H1 (cell line): ENCODE results near the gene ZBTB43. TPM values are rescaled to one million over a fixed set of nuclear protein-coding genes. Genes with fewer than 3 reads are reported as not detected.

ENCODE experiments used
- CTCF ChIA-PET: fragments of 300-600 bp; sonication (Branson Sonifier 250); formaldehyde crosslinking; loops from one replicate; lab custom pipeline; 2021; ENCODE audit not compliant: partially characterized antibody; lab: Charles Lee
- POLR2A ChIA-PET: fragments of 300-600 bp; sonication (Branson Sonifier 250); formaldehyde crosslinking; loops from one replicate; lab custom pipeline; 2021; ENCODE audit warnings: inconsistent platforms; ENCODE audit not compliant: partially characterized antibody; lab: Charles Lee
- DNase-seq, 2 experiments: peaks; one replicate each; pipeline versions ENCODE4 v3.0.0 to v3.0.0-alpha.2; 2010 to 2022; ENCODE audit warnings: low spot score in 2 of 2, low read depth in 1 of 2, mixed read lengths in 1 of 2
- FAIRE-seq: peaks from 2 replicates; lab custom pipeline; 2011; peaks lifted over from hg19 to GRCh38; lab: Jason Lieb, UNC
- H2AFZ ChIP-seq: 2 replicates; pipeline ENCODE4 v1.8.1; 2012; ENCODE audit warnings: low read length, inconsistent platforms
- H2AK5ac ChIP-seq: 2 replicates; pipeline ENCODE4 v1.6.1; 2013; ENCODE audit warnings: low read depth, low read length
- H2BK120ac ChIP-seq: replicated peaks from 2 replicates; pipeline ENCODE3; 2013; ENCODE audit warnings: low read depth, low read length, inconsistent platforms
- H2BK12ac ChIP-seq: 2 replicates; pipeline ENCODE4 v1.6.1; 2013; ENCODE audit warnings: low read depth, low read length
- H2BK15ac ChIP-seq: 2 replicates; pipeline ENCODE4 v1.6.1; 2013; ENCODE audit warnings: low read length
- H2BK20ac ChIP-seq: 2 replicates; pipeline ENCODE4 v1.6.1; 2013; ENCODE audit warnings: low read length
- H2BK5ac ChIP-seq: 2 replicates; pipeline ENCODE4 v1.6.1; 2013; ENCODE audit warnings: low read depth, low read length
- H3K14ac ChIP-seq: 2 replicates; pipeline ENCODE4 v1.6.1; 2013; ENCODE audit warnings: inconsistent platforms; ENCODE audit not compliant: insufficient read length
- H3K18ac ChIP-seq: 2 replicates; pipeline ENCODE4 v1.6.1; 2013; ENCODE audit warnings: low read length; ENCODE audit errors: extremely low read depth
- H3K23ac ChIP-seq: 2 replicates; pipeline ENCODE4 v1.6.1; 2013; ENCODE audit warnings: inconsistent platforms; ENCODE audit not compliant: insufficient read length
- H3K23me2 ChIP-seq: 2 replicates; pipeline ENCODE4 v1.6.1; 2013; ENCODE audit warnings: low read depth, low read length
- H3K27ac ChIP-seq: 2 replicates; pipeline ENCODE4 v1.6.1; 2011; ENCODE audit warnings: low read depth, low read length, inconsistent platforms
- H3K27me3 ChIP-seq, 4 experiments: replicated peaks in 1 of 4; 1 replicate in 1 of 4; 2 replicates in 3 of 4; pipeline versions ENCODE4 v1.6.1 to v1.8.1; 2011 to 2013; ENCODE audit warnings: low read length in 3 of 4, mild to moderate bottlenecking in 3 of 4, inconsistent platforms in 2 of 4, mixed read lengths in 2 of 4, moderate library complexity in 1 of 4; ENCODE audit not compliant: control insufficient read depth in 3 of 4, insufficient read depth in 3 of 4; ENCODE audit errors: extremely low read depth in 1 of 4
- H3K36me3 ChIP-seq, 4 experiments: 2 replicates each; pipeline versions ENCODE4 v1.6.1 to v1.8.1; 2011 to 2013; ENCODE audit warnings: mild to moderate bottlenecking in 4 of 4, low read length in 3 of 4, moderate library complexity in 2 of 4, control low read depth in 1 of 4, inconsistent platforms in 1 of 4; ENCODE audit not compliant: insufficient read depth in 4 of 4, control insufficient read depth in 2 of 4
- H3K4ac ChIP-seq: replicated peaks from 2 replicates; pipeline ENCODE3; 2013; ENCODE audit warnings: low read length, low read depth, mixed read lengths, inconsistent platforms; ENCODE audit not compliant: insufficient read length
- H3K4me1 ChIP-seq, 4 experiments: replicated peaks in 1 of 4; 1 replicate in 1 of 4; 2 replicates in 3 of 4; pipeline versions ENCODE4 v1.6.1 to v1.8.1; 2011 to 2013; ENCODE audit warnings: low read length in 3 of 4, inconsistent platforms in 2 of 4, mixed read lengths in 1 of 4; ENCODE audit not compliant: insufficient read depth in 4 of 4, control insufficient read depth in 3 of 4
- H3K4me2 ChIP-seq, 2 experiments: 2 replicates each; pipeline versions ENCODE4 v1.6.1 to v1.8.1; 2011 to 2013; ENCODE audit warnings: low read depth in 2 of 2, low read length in 2 of 2, control low read depth in 1 of 2, inconsistent platforms in 1 of 2, mild to moderate bottlenecking in 1 of 2; ENCODE audit not compliant: insufficient read depth in 1 of 2
- H3K4me3 ChIP-seq, 4 experiments: fragments of 200-600, 300-600 bp in 1 of 4; sonication (generic), shearing (Covaris generic), sonication (Bioruptor Twin) in 1 of 4; 2 replicates each; pipeline versions ENCODE4 v1.5.1 to v1.8.1; 2011 to 2016; ENCODE audit warnings: low read length in 4 of 4, low read depth in 3 of 4, control low read depth in 2 of 4, inconsistent platforms in 2 of 4, mild to moderate bottlenecking in 2 of 4, mixed read lengths in 1 of 4, moderate library complexity in 1 of 4; ENCODE audit not compliant: insufficient read depth in 2 of 4; ENCODE audit errors: extremely low read depth in 1 of 4
- H3K56ac ChIP-seq: replicated peaks from 2 replicates; pipeline ENCODE3; 2013; ENCODE audit warnings: low read depth, mild to moderate bottlenecking, mixed read lengths, low read length, inconsistent platforms; ENCODE audit not compliant: insufficient read length
- H3K79me1 ChIP-seq: 2 replicates; pipeline ENCODE4 v1.6.1; 2013; ENCODE audit warnings: low read depth, low read length, control low read depth
- H3K79me2 ChIP-seq, 2 experiments: 2 replicates each; pipeline versions ENCODE4 v1.6.1 to v1.8.1; 2012 to 2013; ENCODE audit warnings: low read length in 2 of 2, mild to moderate bottlenecking in 2 of 2, inconsistent platforms in 1 of 2; ENCODE audit not compliant: insufficient read depth in 2 of 2, control insufficient read depth in 1 of 2
- H3K9ac ChIP-seq, 4 experiments: replicated peaks in 1 of 4; 1 replicate in 1 of 4; 2 replicates in 3 of 4; pipeline versions ENCODE4 v1.6.1 to v1.8.1; 2011 to 2013; ENCODE audit warnings: low read depth in 3 of 4, low read length in 3 of 4, control low read depth in 2 of 4, mild to moderate bottlenecking in 2 of 4, moderate library complexity in 2 of 4, inconsistent platforms in 1 of 4; ENCODE audit errors: extremely low read depth in 1 of 4
- H3K9me3 ChIP-seq, 2 experiments: 2 replicates each; pipeline versions ENCODE4 v1.6.1 to v1.8.1; 2012 to 2013; ENCODE audit warnings: mild to moderate bottlenecking in 2 of 2, moderate library complexity in 2 of 2, control low read depth in 1 of 2, inconsistent platforms in 1 of 2, low read depth in 1 of 2, low read length in 1 of 2, mixed read lengths in 1 of 2; ENCODE audit not compliant: insufficient read depth in 2 of 2
- H4K20me1 ChIP-seq, 2 experiments: replicated peaks in 1 of 2; 2 replicates each; pipeline versions ENCODE3 to v1.8.1; 2011 to 2013; ENCODE audit warnings: inconsistent platforms in 2 of 2, low read length in 2 of 2, mild to moderate bottlenecking in 1 of 2; ENCODE audit not compliant: insufficient read depth in 2 of 2, control insufficient read depth in 1 of 2
- H4K5ac ChIP-seq: 2 replicates; pipeline ENCODE4 v1.6.1; 2013; ENCODE audit warnings: low read length, low read depth, mixed read lengths, inconsistent platforms; ENCODE audit not compliant: insufficient read length
- H4K8ac ChIP-seq: 2 replicates; pipeline ENCODE4 v1.8.0; 2013; ENCODE audit warnings: mild to moderate bottlenecking, moderate library complexity, low read length, inconsistent platforms; ENCODE audit not compliant: insufficient read depth; ENCODE audit errors: extremely low read depth
- H4K91ac ChIP-seq: replicated peaks from 2 replicates; pipeline ENCODE3; 2013; ENCODE audit warnings: low read length, mixed read lengths, inconsistent platforms; ENCODE audit not compliant: insufficient read length
- BACH1 ChIP-seq: IDR thresholded peaks from 2 replicates; pipeline ENCODE4 v1.6.1; 2012; ENCODE audit warnings: low read length, improper control_type of control experiment
- BRCA1 ChIP-seq: IDR thresholded peaks from 2 replicates; pipeline ENCODE4 v1.6.1; 2012; ENCODE audit warnings: low read depth, low read length, improper control_type of control experiment
- CBX5 ChIP-seq: fragments of 300-800, 300-1000 bp; sonication (generic); IDR thresholded peaks from 2 replicates; pipeline ENCODE4 v1.7.1; 2016; ENCODE audit warnings: antibody characterized with exemption, low read length, low read depth
- CBX8 ChIP-seq: fragments of 300-800, 300-1000 bp; sonication (generic); IDR thresholded peaks from 2 replicates; pipeline ENCODE4 v1.7.1; 2016; ENCODE audit warnings: low read depth, low read length, borderline replicate concordance
- HDAC2 ChIP-seq, 2 experiments: fragments of 300-600 bp in 1 of 2; sonication (generic) in 1 of 2; IDR thresholded peaks; 2 replicates each; pipeline ENCODE4 v1.6.1; 2011 to 2012; ENCODE audit warnings: low read depth in 2 of 2, low read length in 2 of 2, mild to moderate bottlenecking in 2 of 2, moderate library complexity in 2 of 2, borderline replicate concordance in 1 of 2, inconsistent platforms in 1 of 2
- POLR2AphosphoS5 ChIP-seq: IDR thresholded peaks from 2 replicates; pipeline ENCODE4 v1.6.1; 2011; ENCODE audit warnings: low read depth, low read length
- SAP30 ChIP-seq: fragments of 300-600 bp; sonication (generic); IDR thresholded peaks from 2 replicates; pipeline ENCODE4 v1.7.1; 2012; ENCODE audit warnings: low read length, moderate library complexity, mild to moderate bottlenecking, inconsistent platforms; ENCODE audit not compliant: insufficient read depth, insufficient replicate concordance
- TAF1 ChIP-seq: IDR thresholded peaks from 2 replicates; pipeline ENCODE4 v1.6.1; 2011; ENCODE audit warnings: mild to moderate bottlenecking, low read depth, low read length
- TBP ChIP-seq: IDR thresholded peaks from 2 replicates; pipeline ENCODE4 v1.6.1; 2011; ENCODE audit warnings: low read depth, low read length, improper control_type of control experiment
- TCF12 ChIP-seq: IDR thresholded peaks from 2 replicates; pipeline ENCODE4 v1.6.1; 2011; ENCODE audit warnings: low read depth, mild to moderate bottlenecking, low read length
- TEAD4 ChIP-seq: IDR thresholded peaks from 2 replicates; pipeline ENCODE4 v1.6.1; 2012; ENCODE audit warnings: low read depth, low read length, inconsistent platforms, mixed read lengths
- YY1 ChIP-seq: IDR thresholded peaks from 2 replicates; pipeline ENCODE4 v1.6.1; 2011; ENCODE audit warnings: low read depth, mild to moderate bottlenecking, low read length
- WGBS, 2 experiments: shearing (Covaris generic) in 1 of 2; methylation state at CpG; one replicate each; pipeline versions ENCODE4 v1.1.6 to v1.1.7; 2013 to 2015; ENCODE audit warnings: low lambda C conversion rate in 2 of 2, mixed read lengths in 2 of 2, inconsistent platforms in 1 of 2, low coverage in 1 of 2, missing lambda C conversion rate in 1 of 2; ENCODE audit not compliant: insufficient replicate concordance in 2 of 2, insufficient coverage in 1 of 2, insufficient read length in 1 of 2; ENCODE audit errors: extremely low coverage in 1 of 2, missing lambda C conversion rate in 1 of 2; 5-methylcytosine and 5-hydroxymethylcytosine counted together
- polyA plus RNA-seq, 7 experiments: library from polyadenylated mRNA; depleted of rRNA in 3 of 7; stranded (reverse) in 5 of 7; unstranded in 2 of 7; fragments of >200 nt in 5 of 7; fragments of 200-250 nt in 2 of 7; gene quantifications; 1 replicate in 5 of 7; 2 replicates in 1 of 7; 4 replicates in 1 of 7; pipeline versions ENCODE4 v1.2.1 to v1.2.3, GENCODE V29; 2011 to 2013; ENCODE audit warnings: missing spikeins in 2 of 7, mixed read lengths in 2 of 7
- total RNA-seq: library from RNA; stranded (reverse); fragmentation: NEBNext Ultra II Directional; extraction: Animal tissue kit (Norgen Biotek cat#: 25700); gene quantifications from 2 replicates; pipeline ENCODE4 v1.2.1, GENCODE V29; 2021

The ZBTB43 gene
- total and polyA plus RNA-seq, 2 of the 8 experiments (the other 6 are each of a cell fraction or from before 2014, with no cell fraction given), result 4.1 to 16.7 TPM

- CTCF ChIA-PET, result interaction anchor here (1.1 to 1.2 kb wide), 2 partner anchors 26 to 70 kb away, joined by 3 to 4 read pairs; no protein-coding TSS in a partner anchor
- no peak overlapping the region for H2AFZ ChIP-seq
- no peak for FAIRE-seq
These were observed 57.4 kb downstream of the ZBTB43 start for GRCh38 chr9:126862104-126862761.

More at GRCh38 chr9:126862104-126862761, 57.4 kb downstream of the ZBTB43 start:
- WGBS, 2 experiments, result 59% methylated on average over 11 of the region's 11 CpGs; no CpG with 5 or more reads in 1 of the 2 experiments
- H3K9ac ChIP-seq, result no peak overlapping the region
- no peak overlapping the region for H4K5ac ChIP-seq
- H4K8ac ChIP-seq, result no peak overlapping the region
- H3K79me1 ChIP-seq, result peaks cover 12% of the 10 kb centered on the region
- H2BK15ac ChIP-seq, result no peak overlapping the region
- POLR2A ChIA-PET, result interaction anchor here (1.1 to 1.2 kb wide), 2 partner anchors 16 to 24 kb away, joined by 3 read pairs; no protein-coding TSS in a partner anchor
- no peak for DNase-seq
- H2AK5ac ChIP-seq, result no peak overlapping the region
- peaks cover 5 to 17% (median 7%) of the 10 kb centered on the region in 4 experiments; a peak in 6 of 7 replicates for H3K4me1 ChIP-seq
- no peak overlapping the region for H2BK120ac ChIP-seq
- H2BK5ac ChIP-seq, result no peak overlapping the region
- H3K4ac ChIP-seq, result no peak overlapping the region
- H3K27me3 ChIP-seq, result no peaks in the 10 kb centered on the region; a peak in 2 of 7 replicates
- H4K91ac ChIP-seq, result no peak overlapping the region
- H3K56ac ChIP-seq, result no peak overlapping the region
- H3K9me3 ChIP-seq, result no peaks in the 10 kb centered on the region
- no peak for TF ChIP-seq BRCA1
- TF ChIP-seq TCF12, result no peak
- TF ChIP-seq TBP, result no peak
- TF ChIP-seq TEAD4, result no peak
- TF ChIP-seq POLR2AphosphoS5, result no peak
- TF ChIP-seq YY1, result no peak
- no peak for TF ChIP-seq CBX8
- no peak for TF ChIP-seq HDAC2 (IDR thresholded peaks at IDR 0.05; ENCODE audit: borderline replicate concordance in 1 of 2, low read depth in 2 of 2, low read length in 2 of 2)
- no peak for TF ChIP-seq TAF1
- TF ChIP-seq BACH1, result no peak
- TF ChIP-seq SAP30, result no peak
- TF ChIP-seq CBX5, result no peak
- H3K23me2 ChIP-seq, result peaks cover 4% of the 10 kb centered on the region; the same call in 1 of the 2 replicates
- peak overlapping the region; percentile 24; the same call in 1 of the 2 replicates for H3K18ac ChIP-seq
- H3K4me2 ChIP-seq, result peak overlapping the region; percentile 85 to 92
- peak overlapping the region in 2 of 4 experiments; percentile 48 to 85; a peak in 3 of 8 replicates for H3K4me3 ChIP-seq
- H2BK20ac ChIP-seq, result no peak overlapping the region
- H3K23ac ChIP-seq, result no peak overlapping the region
- no peak overlapping the region for H3K27ac ChIP-seq
- H2BK12ac ChIP-seq, result no peak overlapping the region
- peaks cover 0 to 7% of the 10 kb centered on the region in 2 experiments for H4K20me1 ChIP-seq
- H3K79me2 ChIP-seq, result peaks cover 6 to 51% of the 10 kb centered on the region in 2 experiments
- peaks cover 0 to 16% (median 1%) of the 10 kb centered on the region in 4 experiments; a peak in 1 of 8 replicates for H3K36me3 ChIP-seq
- H3K14ac ChIP-seq, result no peak overlapping the region
